Measurements from ENCODE around the gene OBSCN.
A peak's percentile ranks its signal among the peaks of the same experiment; 100 is the strongest.
"Not testable (repeated sequence)": the region's sequence is repeated elsewhere in the genome, so short reads cannot be mapped to it uniquely, and the experiment has no call there.

Gene OBSCN

DNA sequence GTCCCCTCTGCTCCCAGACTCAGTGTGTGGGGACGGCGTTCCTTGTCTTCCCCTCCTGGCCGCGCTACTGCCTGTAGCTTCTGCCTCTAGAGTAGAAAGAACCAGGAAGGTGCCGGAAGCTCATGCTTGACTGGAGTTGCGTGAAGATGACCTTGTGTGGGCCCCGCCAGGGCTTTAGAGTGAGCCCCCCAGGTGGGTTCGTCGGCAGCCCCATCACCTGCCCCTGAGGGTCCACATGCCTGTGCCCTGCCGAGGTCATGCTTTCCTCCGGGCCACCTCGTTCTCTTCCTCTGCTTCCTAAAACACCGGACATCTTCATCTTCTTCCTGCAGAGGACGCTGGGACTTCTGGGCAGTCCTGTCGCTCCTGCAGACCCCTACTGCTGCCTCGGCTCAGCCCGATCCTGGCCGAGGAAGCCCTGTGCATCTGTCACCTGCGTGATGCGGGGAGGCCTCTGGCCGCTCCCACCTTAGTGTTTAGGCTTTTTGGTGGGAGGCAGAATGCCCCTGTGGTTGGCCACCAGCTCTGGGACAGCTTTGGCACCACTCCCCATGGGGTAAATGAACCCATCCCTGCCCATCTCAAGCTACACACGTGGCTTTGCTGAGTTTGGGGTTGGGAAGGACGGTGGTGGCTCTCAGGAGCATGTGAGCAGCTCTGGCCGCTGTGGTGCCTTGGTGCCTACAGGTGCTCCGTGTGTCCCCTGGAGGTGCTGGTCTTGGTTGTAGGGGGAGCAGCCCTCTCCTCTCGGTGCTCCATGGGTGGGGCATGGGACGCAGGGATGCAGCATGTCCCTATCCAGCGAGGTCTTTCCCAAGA lies 12.3 kb downstream of the OBSCN start:
- no peak for DNase-seq (ENCODE audit: low read depth)
- no peak overlapping the region for H3K4me3 ChIP-seq (ENCODE audit: low read depth, low read length)

DNA sequence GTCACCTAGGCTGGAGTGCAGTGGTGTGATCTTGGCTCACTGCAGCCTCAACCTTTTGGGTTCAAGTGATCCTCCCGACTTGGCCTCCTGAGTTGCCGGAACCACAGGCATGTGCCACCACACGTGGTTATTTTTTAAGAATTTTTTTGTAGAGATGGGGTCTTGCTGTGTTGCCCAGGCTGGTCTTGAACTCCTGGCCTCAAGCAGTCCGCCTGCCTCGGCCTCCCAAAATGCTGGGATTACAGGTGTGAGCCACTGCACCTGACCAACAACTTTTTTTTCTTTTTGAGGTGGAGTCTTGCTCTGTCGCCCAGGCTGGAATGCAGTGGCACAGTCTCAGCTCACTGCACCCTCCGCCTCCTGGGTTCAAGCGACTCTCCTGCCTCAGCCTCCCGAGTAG lies 13.3 kb downstream of the OBSCN start:
- DNase-seq (ENCODE audit: low read depth); H3K4me3 ChIP-seq (ENCODE audit: low read depth, low read length): not testable (repeated sequence)

DNA sequence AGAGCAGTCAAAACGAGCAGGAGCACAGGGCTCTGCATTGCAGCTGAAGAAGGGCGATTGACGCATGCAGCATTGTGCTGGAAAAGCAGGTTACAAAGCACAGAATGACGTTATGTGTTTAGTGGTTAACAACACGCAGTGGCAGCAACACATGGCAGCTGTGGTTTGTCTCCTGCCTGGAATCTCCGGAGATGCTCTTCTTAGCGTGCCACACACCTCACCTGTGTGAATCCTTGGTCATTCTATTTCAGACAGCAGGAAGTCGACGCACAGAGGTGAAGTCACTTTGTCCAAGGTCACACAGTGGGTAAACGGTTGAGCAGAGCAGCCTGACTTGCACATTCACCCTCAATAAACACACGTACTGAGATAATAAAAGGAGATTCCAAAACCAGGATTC lies 14.7 kb downstream of the OBSCN start:
- no peak for DNase-seq (ENCODE audit: low read depth)
- H3K4me3 ChIP-seq (ENCODE audit: low read depth, low read length): no peak overlapping the region

DNA sequence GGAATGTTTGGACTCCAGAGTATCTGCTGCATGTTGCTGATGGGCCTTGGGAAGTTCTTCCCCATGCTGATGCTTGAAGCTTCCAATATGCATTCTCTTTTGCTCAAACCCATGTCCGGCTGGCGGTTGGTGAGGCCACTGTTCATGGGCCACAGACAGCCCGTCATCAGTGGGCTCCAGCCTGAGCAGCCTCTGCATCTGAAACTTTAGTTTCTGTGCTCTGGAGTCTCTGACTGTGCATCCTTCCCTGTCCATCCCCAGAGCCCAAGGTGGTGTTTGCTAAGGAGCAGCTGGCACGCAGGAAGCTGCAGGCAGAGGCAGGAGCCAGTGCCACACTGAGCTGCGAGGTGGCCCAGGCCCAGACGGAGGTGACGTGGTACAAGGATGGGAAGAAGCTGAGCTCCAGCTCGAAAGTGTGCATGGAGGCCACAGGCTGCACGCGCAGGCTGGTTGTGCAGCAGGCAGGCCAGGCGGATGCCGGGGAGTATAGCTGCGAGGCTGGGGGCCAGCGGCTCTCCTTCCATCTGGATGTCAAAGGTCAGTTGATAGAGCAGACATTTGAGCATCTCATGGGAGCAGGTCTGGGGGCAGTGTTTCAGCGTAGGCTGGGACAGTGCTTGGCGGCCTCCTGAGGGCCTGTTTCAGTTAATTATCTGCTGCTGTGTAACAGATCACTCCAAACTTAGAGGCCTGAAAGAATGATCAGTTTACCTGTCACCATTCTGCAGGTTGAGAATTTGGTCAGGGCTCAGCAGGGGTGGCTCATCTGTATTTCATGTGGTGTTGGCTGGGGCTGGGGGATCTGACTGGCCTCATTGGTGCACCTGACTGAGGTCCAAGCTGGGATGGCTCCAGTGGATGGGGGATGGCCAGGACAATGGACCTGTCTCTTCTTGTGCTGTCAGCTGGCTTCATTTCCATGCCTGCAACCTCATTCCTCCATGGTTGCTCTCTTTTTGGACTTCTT lies 16.6 kb downstream of the OBSCN start:
- no peak for DNase-seq (ENCODE audit: low read depth)
- no peak overlapping the region for H3K4me3 ChIP-seq (ENCODE audit: low read depth, low read length)

DNA sequence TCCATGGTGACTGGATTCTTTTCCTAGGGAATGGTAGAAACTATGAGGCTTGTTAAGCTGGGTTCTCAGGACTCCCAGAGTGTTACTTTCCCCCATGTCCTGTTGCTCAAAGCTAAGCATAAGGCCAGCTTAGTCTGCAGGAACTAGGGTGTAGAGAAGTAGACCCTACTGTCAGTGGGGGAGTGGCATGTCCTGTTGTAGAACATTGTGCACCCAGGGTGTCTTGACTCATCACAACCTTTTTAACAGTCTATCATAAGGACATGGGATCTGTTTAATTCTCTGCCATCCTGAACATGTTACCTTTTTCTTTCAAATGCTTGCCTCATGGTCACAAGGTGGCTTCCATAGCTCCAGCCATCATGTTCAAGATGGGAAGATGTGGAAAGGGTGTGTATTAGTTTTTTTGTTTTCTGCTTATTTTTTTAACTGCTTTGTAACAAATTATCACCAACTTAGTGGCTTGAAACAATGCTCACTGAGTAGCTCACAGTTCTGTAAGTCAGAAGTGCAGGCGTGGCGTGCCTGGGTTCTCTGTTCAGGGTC lies 17.4 kb downstream of the OBSCN start:
- no peak overlapping the region for H3K4me3 ChIP-seq (ENCODE audit: low read depth, low read length)
- no peak for DNase-seq (ENCODE audit: low read depth)

DNA sequence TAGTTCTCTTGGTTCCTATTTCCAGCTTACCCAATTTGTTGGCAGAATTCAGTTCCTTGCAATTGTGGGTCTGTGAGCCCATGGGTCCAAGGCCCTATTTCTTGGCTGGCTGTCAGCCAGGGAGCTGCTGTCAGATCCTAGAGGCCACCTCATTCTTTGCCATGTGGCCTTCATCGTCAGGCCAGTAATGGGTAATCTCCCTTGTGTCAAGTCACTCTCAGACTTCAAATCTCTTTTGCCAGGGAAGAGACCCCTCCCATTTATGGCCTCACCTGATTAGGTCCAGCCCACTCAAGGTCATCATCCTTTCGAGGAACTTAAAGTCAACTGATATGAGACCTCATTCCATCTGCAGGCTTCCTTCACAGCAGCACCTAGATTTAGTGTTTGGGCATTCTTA lies 17.9 kb downstream of the OBSCN start:
- no peak overlapping the region for H3K4me3 ChIP-seq (ENCODE audit: low read depth, low read length)
- DNase-seq (ENCODE audit: low read depth): no peak

DNA sequence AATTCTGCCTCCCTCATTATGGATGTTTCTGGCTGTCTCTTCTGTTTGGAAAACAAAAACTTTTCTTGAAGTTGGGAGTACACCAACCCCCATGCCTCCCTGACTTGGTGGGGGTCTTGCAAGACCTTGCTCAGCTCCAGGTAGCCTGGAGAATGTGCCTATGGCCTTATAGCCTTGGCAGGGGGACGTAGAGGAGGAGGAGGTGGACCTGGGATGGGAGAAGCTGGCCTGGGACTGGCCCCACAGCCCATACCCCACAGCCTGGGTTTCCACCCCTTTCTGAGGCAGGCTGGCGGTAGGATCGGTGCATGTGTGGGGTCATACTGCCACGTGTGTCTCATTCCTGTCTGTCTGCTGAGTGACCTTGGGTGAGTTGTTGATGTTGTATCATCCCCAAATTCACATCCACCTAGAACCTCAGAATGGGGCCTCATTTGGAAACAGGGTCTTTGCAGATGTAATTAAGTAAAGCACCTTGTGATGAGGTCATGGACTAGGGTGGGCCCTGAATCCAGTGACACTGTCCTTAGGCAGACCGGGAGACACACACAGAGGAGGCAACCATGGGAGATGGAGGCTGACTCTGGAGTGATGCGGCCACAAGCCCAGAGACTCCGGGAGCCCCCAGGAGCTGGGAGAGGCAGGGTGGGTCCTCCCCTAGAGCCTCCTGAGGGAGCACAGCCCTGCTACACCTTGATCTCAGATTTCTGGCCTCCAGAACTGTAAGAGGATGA lies 18.5 kb downstream of the OBSCN start:
- no peak for DNase-seq (ENCODE audit: low read depth)
- H3K4me3 ChIP-seq (ENCODE audit: low read depth, low read length): no peak overlapping the region

DNA sequence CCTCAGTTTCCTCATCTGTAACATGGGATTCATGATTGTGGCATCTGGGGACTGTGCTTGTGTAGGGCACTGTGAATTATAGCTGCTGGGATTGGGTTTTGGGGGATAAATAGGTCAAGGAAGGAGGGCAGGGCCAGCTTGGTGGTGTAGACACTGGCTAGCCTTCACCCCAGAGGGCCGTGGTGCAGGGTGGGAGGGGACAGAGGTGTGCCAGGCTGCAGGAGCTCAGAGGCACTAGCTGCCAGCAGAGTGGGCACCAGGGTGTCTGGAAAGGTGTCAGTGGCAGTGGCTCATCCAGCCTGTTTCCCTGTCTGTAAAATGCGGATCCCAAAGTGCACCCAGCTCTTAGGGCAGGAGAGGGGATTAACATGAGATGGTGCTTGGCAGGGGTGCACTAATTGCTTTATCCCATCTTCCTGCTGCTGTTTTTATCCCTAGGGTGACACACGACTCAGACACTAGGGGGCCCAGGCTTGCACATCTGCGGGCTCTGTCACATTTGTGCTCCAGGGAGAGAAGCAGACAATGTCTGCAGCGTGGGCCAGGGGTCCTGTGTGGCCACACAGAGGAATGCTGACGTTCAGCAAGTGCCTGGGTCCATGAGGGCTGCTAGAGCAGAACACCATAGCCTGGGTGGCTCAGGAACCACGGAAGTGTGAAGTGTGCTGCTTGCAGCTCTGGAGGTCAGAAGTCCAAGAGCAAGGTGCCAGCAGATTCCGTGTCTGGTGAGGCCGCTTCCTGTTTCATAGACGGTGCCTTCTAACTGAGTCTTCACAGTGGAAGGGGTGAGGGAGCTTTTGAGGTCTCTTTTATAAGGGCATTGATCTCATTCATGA lies 19.3 kb downstream of the OBSCN start:
- DNase-seq (ENCODE audit: low read depth): no peak
- no peak overlapping the region for H3K4me3 ChIP-seq (ENCODE audit: low read depth, low read length)

DNA sequence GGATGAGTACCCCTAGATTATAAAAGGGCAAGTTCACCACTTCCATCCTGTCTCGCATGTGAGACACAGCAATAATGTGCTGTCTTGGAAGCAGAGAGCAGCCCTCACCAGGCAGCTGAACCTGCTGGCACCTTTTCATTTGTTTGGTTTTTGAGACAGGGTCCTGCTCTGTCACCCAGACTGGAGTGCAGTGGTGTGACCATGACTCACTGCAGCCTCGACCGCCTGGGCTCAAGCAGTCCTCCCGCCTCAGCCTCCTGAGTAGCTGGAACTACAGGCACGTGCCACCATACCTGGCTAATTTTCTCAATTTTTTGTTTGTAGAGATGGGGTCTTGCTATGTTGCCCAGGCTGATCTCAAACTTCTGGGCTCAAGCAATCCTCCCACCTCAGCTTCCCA lies 20.3 kb downstream of the OBSCN start:
- not testable (repeated sequence) for DNase-seq (ENCODE audit: low read depth); H3K4me3 ChIP-seq (ENCODE audit: low read depth, low read length)

DNA sequence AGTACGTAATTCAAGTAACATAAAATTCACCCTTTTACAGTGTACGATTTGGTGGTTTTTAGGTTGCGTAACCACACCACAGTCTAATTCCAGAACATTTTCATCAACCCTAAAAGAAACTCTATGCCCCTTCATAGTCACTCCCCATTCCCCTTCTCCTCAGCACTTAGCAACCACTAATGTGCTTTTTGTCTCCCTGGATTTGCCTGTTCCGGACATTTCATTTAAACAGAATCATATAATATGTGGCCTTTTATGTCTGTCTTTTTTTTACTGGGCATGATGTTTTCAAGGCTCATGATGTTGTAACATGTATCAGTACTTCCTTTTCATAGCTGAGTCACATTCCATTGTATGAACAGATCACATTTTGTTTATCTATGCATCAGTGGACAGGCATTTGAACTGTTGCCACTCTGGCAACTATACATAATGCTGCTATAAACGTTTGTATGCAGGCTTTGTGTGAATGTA lies 20.8 kb downstream of the OBSCN start:
- DNase-seq (ENCODE audit: low read depth): peak; percentile 87
- no peak overlapping the region for H3K4me3 ChIP-seq (ENCODE audit: low read depth, low read length)

DNA sequence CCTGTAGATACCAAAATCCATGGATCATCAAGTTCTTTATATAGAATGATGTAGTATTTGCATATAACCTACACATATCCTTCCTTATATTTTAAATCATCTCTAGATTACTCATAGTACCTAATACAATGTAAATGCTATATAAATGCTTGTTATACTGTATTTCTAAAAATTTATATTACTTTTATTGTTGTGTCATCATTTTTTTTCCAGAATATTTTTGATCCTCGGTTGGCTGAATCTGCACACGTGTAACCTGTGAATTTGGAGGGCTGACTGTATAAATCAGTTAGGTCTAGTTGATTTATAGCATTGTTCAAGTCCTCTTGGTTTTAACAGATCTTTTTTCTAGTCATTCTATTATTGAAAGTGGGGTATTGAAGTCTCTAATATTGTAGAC lies 23.3 kb downstream of the OBSCN start:
- no peak overlapping the region for H3K4me3 ChIP-seq (ENCODE audit: low read depth, low read length)
- DNase-seq (ENCODE audit: low read depth): no peak

DNA sequence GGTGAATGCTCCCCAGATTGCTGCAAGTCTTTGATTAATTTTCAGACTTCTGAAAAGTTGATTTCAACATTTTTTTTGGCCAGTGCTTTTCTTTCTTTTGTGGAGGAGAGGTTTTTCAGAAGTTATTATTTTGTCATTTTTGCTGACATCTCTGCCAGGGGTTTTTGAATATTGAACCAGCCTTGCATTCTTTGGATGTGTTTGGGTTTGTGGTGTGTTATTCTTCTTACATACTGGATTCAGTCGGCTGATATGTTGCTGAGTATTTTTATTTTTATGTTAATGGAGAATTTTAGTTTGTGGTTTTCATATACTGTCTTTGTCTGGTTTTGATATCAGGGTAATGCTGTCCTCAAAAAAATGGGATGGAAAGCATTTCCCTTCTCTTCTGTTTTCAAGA lies 25.3 kb downstream of the OBSCN start:
- H3K4me3 ChIP-seq (ENCODE audit: low read depth, low read length): no peak overlapping the region
- no peak for DNase-seq (ENCODE audit: low read depth)

DNA sequence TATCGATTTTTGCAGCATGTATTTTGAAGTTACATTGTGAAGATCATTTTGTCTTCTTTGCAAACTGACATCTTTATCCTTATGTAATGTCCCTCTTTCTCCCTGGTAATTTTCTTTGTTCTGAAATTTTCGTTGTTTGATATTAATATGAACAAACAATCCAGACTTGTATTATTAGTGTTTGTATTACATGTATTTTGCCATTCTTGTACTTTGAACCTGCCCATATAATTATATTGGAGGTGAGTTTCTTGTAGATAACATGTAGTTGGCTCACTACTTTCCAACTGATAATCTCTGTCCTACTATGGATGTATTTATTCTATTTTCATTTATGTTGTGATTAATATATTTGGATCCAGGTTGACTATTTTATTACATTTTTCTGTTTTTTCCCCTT lies 27.1 kb downstream of the OBSCN start:
- no peak overlapping the region for H3K4me3 ChIP-seq (ENCODE audit: low read depth, low read length)
- no peak for DNase-seq (ENCODE audit: low read depth)

DNA sequence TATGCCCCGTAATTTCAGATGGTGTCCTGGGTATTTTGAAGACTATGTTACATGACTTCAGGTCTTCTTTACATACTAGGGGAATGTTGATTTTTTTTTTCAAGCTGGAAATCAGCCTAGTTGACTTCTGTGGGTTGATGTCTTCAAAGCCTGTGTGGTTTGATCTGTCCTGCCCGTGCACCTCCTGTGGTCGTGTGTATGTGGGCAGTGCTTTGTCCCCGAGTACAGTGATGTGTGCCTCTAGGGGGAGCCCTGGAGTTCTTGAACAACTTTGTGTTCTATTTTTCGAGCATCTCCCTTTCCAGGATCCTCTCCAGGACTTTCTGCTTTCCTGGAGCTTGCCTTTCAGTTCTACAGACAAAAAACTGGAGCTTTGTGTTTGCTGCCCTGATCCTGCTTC lies 28.9 kb downstream of the OBSCN start:
- no peak for DNase-seq (ENCODE audit: low read depth)
- H3K4me3 ChIP-seq (ENCODE audit: low read depth, low read length): no peak overlapping the region

DNA sequence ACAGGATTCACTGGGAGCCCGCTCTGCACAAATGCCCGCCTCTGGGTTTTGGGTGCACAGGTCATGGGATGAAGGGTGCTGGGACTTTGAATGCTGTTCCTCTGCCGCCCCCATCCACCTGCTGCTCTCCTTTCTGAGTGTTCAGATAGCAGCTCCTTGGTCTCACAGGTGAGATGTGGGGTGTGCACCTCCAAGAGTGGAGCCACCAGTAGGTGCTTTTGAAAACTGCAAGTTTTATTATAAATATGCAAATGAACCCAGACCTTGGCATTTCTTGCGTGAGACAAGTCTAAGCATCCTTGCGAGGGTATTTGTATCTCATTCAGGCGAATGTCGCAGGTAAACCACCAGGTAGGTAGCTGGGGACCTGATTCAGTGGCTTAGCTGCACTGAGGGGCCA lies 30.2 kb downstream of the OBSCN start:
- H3K4me3 ChIP-seq (ENCODE audit: low read depth, low read length): no peak overlapping the region
- no peak for DNase-seq (ENCODE audit: low read depth)

DNA sequence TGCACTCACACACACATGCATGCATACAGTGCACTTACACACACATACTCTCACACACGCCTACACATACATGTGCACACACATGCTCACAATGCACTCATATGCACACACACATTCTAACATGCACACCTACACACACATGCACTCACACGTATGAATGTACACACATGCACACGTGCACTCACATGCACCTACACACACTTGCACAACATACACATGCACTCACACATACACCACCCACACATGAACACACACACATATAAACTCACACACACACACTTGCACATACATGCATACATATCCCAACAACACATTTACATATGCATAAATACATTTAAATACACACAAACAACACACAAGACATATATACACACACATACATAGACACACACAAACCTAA lies 30.6 kb downstream of the OBSCN start:
- no peak for DNase-seq (ENCODE audit: low read depth)
- no peak overlapping the region for H3K4me3 ChIP-seq (ENCODE audit: low read depth, low read length)

DNA sequence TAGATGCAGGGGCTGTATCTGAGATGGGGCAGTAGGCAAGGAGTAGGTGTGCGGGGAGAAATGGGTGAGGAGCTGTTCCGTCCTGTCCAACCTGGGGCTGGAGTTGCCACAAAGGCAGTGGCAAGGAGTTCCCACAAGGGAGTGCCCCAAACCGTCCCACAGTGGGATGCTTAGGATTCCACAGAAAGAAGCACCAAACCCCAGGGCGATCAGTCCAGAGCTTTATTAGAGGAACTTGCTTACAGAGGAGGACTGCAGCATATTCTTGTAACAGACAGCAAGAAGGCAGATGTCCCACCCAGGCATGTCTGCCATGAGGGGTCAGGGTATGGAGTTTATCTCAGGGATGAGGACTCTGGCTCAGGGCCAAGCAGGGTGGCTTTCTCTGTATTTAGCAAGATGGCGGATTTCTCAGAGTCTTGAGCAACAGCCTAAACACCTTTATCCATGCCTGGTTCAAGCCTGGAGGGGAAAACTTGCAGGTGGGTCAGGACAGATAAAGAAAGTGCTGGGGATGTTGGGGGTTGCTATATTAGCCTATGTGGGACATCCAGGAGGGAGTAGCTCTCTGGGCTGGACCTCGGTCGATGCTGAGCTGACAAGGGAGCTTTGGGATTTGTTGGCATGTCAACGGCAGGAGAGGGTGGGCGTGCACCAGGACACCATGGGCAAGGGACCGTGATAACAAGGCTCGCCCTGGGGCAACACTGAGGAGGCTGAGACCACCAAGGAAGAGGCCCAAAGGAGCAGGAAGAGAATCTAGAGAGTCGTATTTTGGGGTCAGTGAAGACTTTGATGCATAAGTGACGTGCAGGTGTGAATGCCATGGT lies 32.8 kb downstream of the OBSCN start:
- no peak for DNase-seq (ENCODE audit: low read depth)
- H3K4me3 ChIP-seq (ENCODE audit: low read depth, low read length): no peak overlapping the region

DNA sequence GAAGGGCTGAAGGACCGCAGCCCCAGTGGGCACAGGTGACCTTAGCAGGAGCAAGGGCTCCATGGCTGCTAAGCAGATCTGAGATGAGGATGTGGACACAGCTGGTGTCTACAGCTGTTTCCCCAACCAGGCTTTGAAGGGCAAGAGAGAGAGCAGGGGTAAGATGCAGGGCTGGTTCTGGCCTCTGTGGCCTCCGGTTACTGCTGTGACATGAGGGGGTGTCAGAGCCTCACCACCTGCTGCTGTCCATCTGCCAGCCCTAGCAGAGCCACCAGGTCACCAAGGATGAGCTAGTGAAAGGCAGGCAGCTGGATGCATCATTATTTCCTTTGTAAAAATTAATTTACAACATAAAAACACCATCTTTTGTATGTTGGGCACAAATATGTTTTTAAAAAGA lies 33.4 kb downstream of the OBSCN start:
- H3K4me3 ChIP-seq (ENCODE audit: low read depth, low read length): no peak overlapping the region
- no peak for DNase-seq (ENCODE audit: low read depth)

Data from skeletal muscle cell (primary cell).